ENCODE results near the gene WDR87.

The WDR87 gene

DNA sequence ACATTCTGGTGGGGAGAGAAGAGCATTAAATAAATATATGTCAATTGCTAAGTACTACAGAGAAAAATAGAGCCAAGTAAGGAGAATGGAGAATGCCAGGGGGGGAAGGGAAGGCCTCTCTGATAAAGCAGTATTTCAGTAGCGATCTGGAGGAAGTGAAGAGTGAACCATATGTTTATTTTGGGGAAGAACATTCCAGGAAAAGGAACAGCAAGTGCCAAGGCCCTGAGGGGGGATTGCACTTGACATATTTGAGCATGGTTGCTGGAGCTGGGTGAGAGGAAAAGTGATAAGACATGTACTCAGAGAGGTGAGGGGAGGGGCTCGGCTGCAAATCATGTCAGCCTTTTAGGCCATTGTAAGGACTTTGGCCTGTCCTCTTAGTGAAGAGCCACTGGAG, 30.4 kb downstream of the WDR87 start:
- H3K9ac ChIP-seq = no peak overlapping the region
- no peaks in the 10 kb centered on the region for H3K36me3 ChIP-seq (ENCODE audit: insufficient read depth)
- H3K4me1 ChIP-seq (ENCODE audit: low read depth, poor library complexity, severe bottlenecking) = no peaks in the 10 kb centered on the region
- H3K27me3 ChIP-seq (ENCODE audit: insufficient read depth, low read depth) = no peaks in the 10 kb centered on the region
- H2AFZ ChIP-seq (ENCODE audit: low read depth) = no peak overlapping the region
- no peaks in the 10 kb centered on the region for H3K79me2 ChIP-seq (ENCODE audit: insufficient read depth, low read depth)
- no peak overlapping the region for H3K4me3 ChIP-seq (IDR thresholded peaks at IDR 0.05; ENCODE audit: insufficient read depth, low read depth, low read length)
- H3K27ac ChIP-seq = no peak overlapping the region
- no peak overlapping the region for H3K4me2 ChIP-seq
- TF ChIP-seq, protein P1, sequence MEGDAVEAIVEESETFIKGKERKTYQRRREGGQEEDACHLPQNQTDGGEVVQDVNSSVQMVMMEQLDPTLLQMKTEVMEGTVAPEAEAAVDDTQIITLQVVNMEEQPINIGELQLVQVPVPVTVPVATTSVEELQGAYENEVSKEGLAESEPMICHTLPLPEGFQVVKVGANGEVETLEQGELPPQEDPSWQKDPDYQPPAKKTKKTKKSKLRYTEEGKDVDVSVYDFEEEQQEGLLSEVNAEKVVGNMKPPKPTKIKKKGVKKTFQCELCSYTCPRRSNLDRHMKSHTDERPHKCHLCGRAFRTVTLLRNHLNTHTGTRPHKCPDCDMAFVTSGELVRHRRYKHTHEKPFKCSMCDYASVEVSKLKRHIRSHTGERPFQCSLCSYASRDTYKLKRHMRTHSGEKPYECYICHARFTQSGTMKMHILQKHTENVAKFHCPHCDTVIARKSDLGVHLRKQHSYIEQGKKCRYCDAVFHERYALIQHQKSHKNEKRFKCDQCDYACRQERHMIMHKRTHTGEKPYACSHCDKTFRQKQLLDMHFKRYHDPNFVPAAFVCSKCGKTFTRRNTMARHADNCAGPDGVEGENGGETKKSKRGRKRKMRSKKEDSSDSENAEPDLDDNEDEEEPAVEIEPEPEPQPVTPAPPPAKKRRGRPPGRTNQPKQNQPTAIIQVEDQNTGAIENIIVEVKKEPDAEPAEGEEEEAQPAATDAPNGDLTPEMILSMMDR (conservative IDR thresholded peaks at IDR 0.05; ENCODE audit: low read depth, low read length) = no peak
- no peaks in the 10 kb centered on the region for H4K20me1 ChIP-seq (ENCODE audit: insufficient read depth)

DNA sequence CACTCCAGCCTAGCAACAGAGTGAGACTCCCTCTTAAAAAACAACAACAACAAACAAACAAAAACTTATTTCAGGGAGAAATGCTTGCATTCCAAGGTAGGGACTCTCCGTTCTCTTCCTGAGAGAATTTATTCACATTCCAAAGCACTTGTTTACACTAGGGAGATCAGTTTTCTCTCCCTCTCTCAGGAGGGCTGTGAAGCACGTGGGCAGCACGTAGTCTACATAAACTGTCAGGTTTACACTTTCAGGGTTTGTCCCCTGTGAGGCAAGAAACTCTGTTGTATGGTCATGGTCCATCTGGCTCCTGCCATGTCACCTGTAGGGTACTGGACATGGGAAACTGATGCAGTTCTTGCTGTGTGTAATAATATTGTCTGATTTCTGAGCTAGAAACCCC, 31.6 kb downstream of the WDR87 start:
- Histone ChIP-seq H3K9ac (no peak overlapping the region), H3K4me2 (no peak overlapping the region), H3K79me2 (ENCODE audit: insufficient read depth, low read depth) (no peaks in the 10 kb centered on the region), H3K4me3 (IDR thresholded peaks at IDR 0.05; ENCODE audit: insufficient read depth, low read depth, low read length) (no peak overlapping the region), H2AFZ (ENCODE audit: low read depth) (no peak overlapping the region), H3K27ac (no peak overlapping the region), H3K4me1 (ENCODE audit: low read depth, poor library complexity, severe bottlenecking) (no peaks in the 10 kb centered on the region), H4K20me1 (ENCODE audit: insufficient read depth) (no peaks in the 10 kb centered on the region), H3K36me3 (ENCODE audit: insufficient read depth) (no peaks in the 10 kb centered on the region), H3K27me3 (ENCODE audit: insufficient read depth, low read depth) (no peaks in the 10 kb centered on the region)
- TF ChIP-seq, protein P1 (conservative IDR thresholded peaks at IDR 0.05; ENCODE audit: low read depth, low read length) = no peak

DNA sequence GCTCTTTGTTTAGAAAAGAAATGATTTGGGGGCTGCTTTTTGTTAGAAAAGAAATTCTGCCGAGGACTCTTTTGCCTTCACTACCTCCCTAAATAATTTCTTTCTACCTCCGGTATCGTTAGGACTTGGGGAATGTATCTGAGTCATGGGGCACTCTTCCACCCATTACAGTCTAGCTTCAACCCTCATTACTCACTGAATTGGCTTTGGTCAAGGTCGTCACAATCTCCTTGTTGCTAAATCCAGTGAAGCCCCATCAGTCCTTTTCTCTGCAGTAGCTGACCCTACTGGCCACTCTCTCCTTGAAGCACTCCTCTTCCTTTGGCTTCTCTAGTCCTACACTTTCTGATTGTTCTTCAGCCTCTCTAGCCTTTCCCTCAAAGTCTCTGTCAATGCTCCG, 34.0 kb downstream of the WDR87 start:
- no peak overlapping the region for H3K4me3 ChIP-seq (IDR thresholded peaks at IDR 0.05; ENCODE audit: insufficient read depth, low read depth, low read length)
- no peaks in the 10 kb centered on the region for H3K36me3 ChIP-seq (ENCODE audit: insufficient read depth)
- no peak overlapping the region for H3K4me2 ChIP-seq
- no peak overlapping the region for H2AFZ ChIP-seq (ENCODE audit: low read depth)
- TF ChIP-seq, protein P1 (conservative IDR thresholded peaks at IDR 0.05; ENCODE audit: low read depth, low read length) = no peak
- no peak overlapping the region for H3K9ac ChIP-seq
- H3K4me1 ChIP-seq (ENCODE audit: low read depth, poor library complexity, severe bottlenecking) = no peaks in the 10 kb centered on the region
- no peaks in the 10 kb centered on the region for H4K20me1 ChIP-seq (ENCODE audit: insufficient read depth)
- H3K27me3 ChIP-seq (ENCODE audit: insufficient read depth, low read depth) = no peaks in the 10 kb centered on the region
- no peaks in the 10 kb centered on the region for H3K79me2 ChIP-seq (ENCODE audit: insufficient read depth, low read depth)
- H3K27ac ChIP-seq = no peak overlapping the region

DNA sequence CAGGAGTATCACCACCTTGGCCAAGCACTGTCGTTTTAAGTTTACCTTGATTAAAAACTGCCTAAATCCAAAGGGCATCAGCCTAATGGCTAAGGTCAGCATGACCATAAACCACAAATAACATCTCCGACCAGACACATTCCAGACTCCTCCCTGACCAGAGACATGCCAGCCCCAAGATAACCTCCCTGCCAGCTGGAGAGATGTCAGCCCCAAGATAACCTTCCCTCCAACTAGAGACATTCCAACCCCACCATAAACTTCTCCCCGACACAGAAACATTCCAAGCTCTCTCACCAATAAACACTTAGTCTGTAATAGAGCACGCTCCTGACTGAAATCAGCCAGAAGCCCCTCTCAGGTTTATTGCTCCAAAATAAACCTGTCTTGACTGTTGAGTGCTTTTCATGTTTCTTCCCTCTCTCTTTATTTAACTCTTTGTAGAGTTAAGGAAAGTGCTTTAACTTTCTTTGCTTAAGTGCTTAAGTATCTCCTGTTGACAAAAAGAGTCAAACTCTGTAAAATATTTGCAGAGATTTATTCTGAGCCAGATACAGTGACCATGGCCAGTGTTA, 36.5 kb downstream of the WDR87 start:
- Histone ChIP-seq H3K27ac (no peak overlapping the region), H3K27me3 (ENCODE audit: insufficient read depth, low read depth) (no peaks in the 10 kb centered on the region), H2AFZ (ENCODE audit: low read depth) (no peak overlapping the region), H3K79me2 (ENCODE audit: insufficient read depth, low read depth) (no peaks in the 10 kb centered on the region), H4K20me1 (ENCODE audit: insufficient read depth) (no peaks in the 10 kb centered on the region), H3K36me3 (ENCODE audit: insufficient read depth) (no peaks in the 10 kb centered on the region), H3K4me2 (no peak overlapping the region), H3K9ac (no peak overlapping the region), H3K4me1 (ENCODE audit: low read depth, poor library complexity, severe bottlenecking) (no peaks in the 10 kb centered on the region), H3K4me3 (IDR thresholded peaks at IDR 0.05; ENCODE audit: insufficient read depth, low read depth, low read length) (no peak overlapping the region)
- TF ChIP-seq, protein P1 (conservative IDR thresholded peaks at IDR 0.05; ENCODE audit: low read depth, low read length) = no peak

All from KMS-11 (cell line).